Stimulated activated CD4-positive, alpha-beta T cell treated with anti-CD3 and anti-CD28 coated beads, Interleukin-1b, Interleukin-23, amount 100 ng/mL, for 48 hours (primary cell): Measurements from ENCODE around the gene MFAP3.
"Not testable (repeated sequence)": the region's sequence is repeated elsewhere in the genome, so short reads cannot be mapped to it uniquely, and the experiment has no call there.

ENCODE experiments used
- DNase-seq: peaks from one replicate; pipeline ENCODE4 v3.0.0-alpha.2; 2020

MFAP3 gene

GRCh38 chr5:154055201-154055600 lies 16.4 kb downstream of the MFAP3 start:
- no peak for DNase-seq

- no peak for DNase-seq
Measured at GRCh38 chr5:154058055-154059038, 19.6 kb downstream of the MFAP3 start.

GRCh38 chr5:154059039-154059430 lies 20.3 kb downstream of the MFAP3 start:
- no peak for DNase-seq

- no peak for DNase-seq
Measured at GRCh38 chr5:154059583-154059982, 20.8 kb downstream of the MFAP3 start.

- DNase-seq = no peak
Measured at GRCh38 chr5:154060606-154061005, 21.8 kb downstream of the MFAP3 start.

- no peak for DNase-seq
Measured at GRCh38 chr5:154063372-154063771, 24.6 kb downstream of the MFAP3 start.

GRCh38 chr5:154065971-154066370 lies 27.2 kb downstream of the MFAP3 start:
- DNase-seq = no peak

- DNase-seq = not testable (repeated sequence)
Measured at GRCh38 chr5:154069854-154070253, 31.1 kb downstream of the MFAP3 start.

GRCh38 chr5:154071799-154072413 lies 33.1 kb downstream of the MFAP3 start:
- no peak for DNase-seq

GRCh38 chr5:154072414-154073171 lies 33.8 kb downstream of the MFAP3 start:
- peak; percentile 81 for DNase-seq

- no peak for DNase-seq
Measured at GRCh38 chr5:154076240-154076922, 37.6 kb downstream of the MFAP3 start.

- no peak for DNase-seq
Measured at GRCh38 chr5:154077696-154078095, 38.9 kb downstream of the MFAP3 start.

GRCh38 chr5:154078272-154078671 lies 39.5 kb downstream of the MFAP3 start:
- no peak for DNase-seq

- no peak for DNase-seq
Measured at GRCh38 chr5:154081246-154081645, 42.5 kb downstream of the MFAP3 start.

GRCh38 chr5:154084062-154084639 lies 45.4 kb downstream of the MFAP3 start:
- no peak for DNase-seq

- DNase-seq = no peak
Measured at GRCh38 chr5:154086146-154086545, 47.4 kb downstream of the MFAP3 start.

GRCh38 chr5:154086641-154087040 lies 47.9 kb downstream of the MFAP3 start:
- DNase-seq = no peak

- no peak for DNase-seq
Measured at GRCh38 chr5:154087260-154087659, 48.5 kb downstream of the MFAP3 start.

GRCh38 chr5:154088801-154089200 lies 50.0 kb downstream of the MFAP3 start:
- no peak for DNase-seq

GRCh38 chr5:154090656-154091055 lies 51.9 kb downstream of the MFAP3 start:
- no peak for DNase-seq

- no peak for DNase-seq
Measured at GRCh38 chr5:154092356-154093141, 53.8 kb downstream of the MFAP3 start.

GRCh38 chr5:154093142-154093532 lies 54.4 kb downstream of the MFAP3 start:
- DNase-seq = no peak
